Skeletal muscle satellite cell (primary cell): Measurements from ENCODE around the gene SFTPA1.
"Not testable (repeated sequence)": the region's sequence is repeated elsewhere in the genome, so short reads cannot be mapped to it uniquely, and the experiment has no call there.

Experiments used
- H3K27me3 ChIP-seq: 2 replicates; pipeline ENCODE4 v1.7.0; 2013; ENCODE audit warnings: low read length; ENCODE audit not compliant: control insufficient read depth, insufficient read depth
- H3K36me3 ChIP-seq: 2 replicates; pipeline ENCODE4 v1.7.0; 2013; ENCODE audit warnings: mild to moderate bottlenecking, control low read depth, low read length; ENCODE audit not compliant: insufficient read depth
- H3K4me1 ChIP-seq: 2 replicates; pipeline ENCODE4 v1.7.0; 2013; ENCODE audit warnings: low read length; ENCODE audit not compliant: control insufficient read depth, insufficient read depth
- H3K4me2 ChIP-seq: 2 replicates; pipeline ENCODE4 v1.7.0; 2013; ENCODE audit warnings: mild to moderate bottlenecking, low read length
- H3K4me3 ChIP-seq: 2 replicates; pipeline ENCODE4 v1.7.0; 2013; ENCODE audit warnings: low read length
- H3K9ac ChIP-seq: 2 replicates; pipeline ENCODE4 v1.7.0; 2013; ENCODE audit warnings: mild to moderate bottlenecking, low read depth, low read length, moderate library complexity
- H3K9me3 ChIP-seq: replicated peaks from 2 replicates; pipeline ENCODE4 v1.7.0; 2013; ENCODE audit warnings: mild to moderate bottlenecking, control low read depth, low read length

Gene SFTPA1

GRCh38 chr10:79586933-79587332, 23.8 kb upstream of the SFTPA1 start:
- H3K9me3 ChIP-seq: no peaks in the 10 kb centered on the region
- no peaks in the 10 kb centered on the region for H3K4me1 ChIP-seq
- no peak overlapping the region for H3K9ac ChIP-seq
- H3K4me2 ChIP-seq: no peak overlapping the region
- H3K27me3 ChIP-seq: peaks cover 22% of the 10 kb centered on the region
- no peaks in the 10 kb centered on the region for H3K36me3 ChIP-seq
- no peak overlapping the region for H3K4me3 ChIP-seq

DNA sequence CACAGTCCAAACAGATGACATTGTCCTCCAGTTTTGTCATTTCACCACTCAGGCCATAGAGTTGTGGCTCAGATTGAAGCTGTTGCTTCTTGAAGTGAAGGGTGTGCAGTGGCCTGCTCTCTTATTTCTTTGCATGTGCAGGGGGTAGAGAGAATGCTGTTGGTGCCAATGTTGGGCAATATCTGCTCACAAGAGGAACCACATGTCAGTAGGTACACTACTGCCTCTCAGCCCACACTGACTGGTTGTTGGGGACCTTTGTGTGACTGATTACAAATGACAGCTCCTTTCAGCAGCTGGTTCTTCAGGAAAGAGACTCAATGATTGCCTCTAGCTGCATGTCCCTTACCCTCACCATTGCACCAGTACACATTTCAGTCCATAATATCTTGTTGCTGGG, 21.9 kb upstream of the SFTPA1 start:
- no peak overlapping the region for H3K4me3 ChIP-seq
- H3K9ac ChIP-seq: no peak overlapping the region
- H3K36me3 ChIP-seq: no peaks in the 10 kb centered on the region
- no peak overlapping the region for H3K4me2 ChIP-seq
- H3K27me3 ChIP-seq: peaks cover 20% of the 10 kb centered on the region
- H3K9me3 ChIP-seq: no peaks in the 10 kb centered on the region
- no peaks in the 10 kb centered on the region for H3K4me1 ChIP-seq

GRCh38 chr10:79593377-79593776, 17.4 kb upstream of the SFTPA1 start:
- Histone ChIP-seq H3K4me2 (no peak overlapping the region), H3K4me1 (no peaks in the 10 kb centered on the region), H3K36me3 (no peaks in the 10 kb centered on the region), H3K4me3 (no peak overlapping the region), H3K9me3 (no peaks in the 10 kb centered on the region), H3K9ac (no peak overlapping the region), H3K27me3 (peaks cover 26% of the 10 kb centered on the region)

GRCh38 chr10:79594565-79594964, 16.2 kb upstream of the SFTPA1 start:
- not testable (repeated sequence) for H3K4me2 ChIP-seq, H3K9me3 ChIP-seq, H3K9ac ChIP-seq, H3K4me3 ChIP-seq, H3K36me3 ChIP-seq, H3K4me1 ChIP-seq
- peaks cover 22% of the 10 kb centered on the region for H3K27me3 ChIP-seq

DNA sequence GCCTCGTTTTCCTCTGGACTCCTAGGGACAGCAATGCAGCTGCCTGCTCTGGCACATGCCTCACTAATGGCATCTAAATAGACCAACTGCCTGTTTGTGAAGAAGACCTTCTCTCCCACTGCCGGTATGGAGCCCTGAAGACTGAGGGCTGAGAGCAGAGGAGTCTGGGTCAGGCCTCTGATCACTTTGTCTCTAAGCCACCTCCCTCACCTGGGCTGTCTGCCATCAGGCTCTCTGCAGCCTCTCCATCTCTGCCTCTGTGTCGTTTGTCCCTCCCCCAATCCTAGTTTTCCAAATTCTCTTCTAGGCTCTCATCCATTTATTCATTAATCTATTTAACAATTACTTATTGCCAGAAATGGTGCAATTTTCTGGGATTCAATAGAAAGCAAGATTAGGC, 15.2 kb upstream of the SFTPA1 start:
- Histone ChIP-seq H3K27me3 (peaks cover 22% of the 10 kb centered on the region), H3K9me3 (no peaks in the 10 kb centered on the region), H3K9ac (no peak overlapping the region), H3K36me3 (no peaks in the 10 kb centered on the region), H3K4me2 (no peak overlapping the region), H3K4me1 (no peaks in the 10 kb centered on the region), H3K4me3 (no peak overlapping the region)

DNA sequence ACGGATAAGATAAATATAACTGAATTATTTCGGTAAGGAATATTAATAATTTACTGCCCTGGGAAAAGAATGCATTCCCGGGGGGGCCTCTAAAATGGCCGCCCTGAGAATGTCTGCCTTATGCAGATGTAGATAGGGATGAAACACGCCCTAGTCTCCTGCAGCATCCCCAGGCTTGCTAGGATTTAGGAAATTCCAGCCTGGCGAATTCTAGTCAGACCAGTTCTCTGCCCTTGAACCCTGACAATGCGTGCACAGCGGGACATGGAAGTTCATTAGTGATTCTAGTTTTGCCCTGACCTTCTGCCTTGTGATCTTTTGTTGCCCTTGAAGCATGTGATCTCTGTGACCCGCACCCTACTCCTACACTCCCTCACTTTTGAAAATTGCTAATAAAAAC, 11.1 kb upstream of the SFTPA1 start:
- H3K9me3 ChIP-seq, H3K4me3 ChIP-seq: not testable (repeated sequence)

GRCh38 chr10:79601939-79602338, 8.8 kb upstream of the SFTPA1 start:
- no peak overlapping the region for H3K4me2 ChIP-seq
- no peak overlapping the region for H3K4me3 ChIP-seq
- H3K36me3 ChIP-seq: no peaks in the 10 kb centered on the region
- H3K27me3 ChIP-seq: peaks cover 37% of the 10 kb centered on the region
- H3K9me3 ChIP-seq: no peaks in the 10 kb centered on the region
- no peaks in the 10 kb centered on the region for H3K4me1 ChIP-seq
- H3K9ac ChIP-seq: no peak overlapping the region

More for the DNA sequence above, 11.1 kb upstream of the SFTPA1 start:
- H3K27me3 ChIP-seq: peaks cover 39% of the 10 kb centered on the region
- not testable (repeated sequence) for H3K36me3 ChIP-seq, H3K4me2 ChIP-seq, H3K4me1 ChIP-seq, H3K9ac ChIP-seq

DNA sequence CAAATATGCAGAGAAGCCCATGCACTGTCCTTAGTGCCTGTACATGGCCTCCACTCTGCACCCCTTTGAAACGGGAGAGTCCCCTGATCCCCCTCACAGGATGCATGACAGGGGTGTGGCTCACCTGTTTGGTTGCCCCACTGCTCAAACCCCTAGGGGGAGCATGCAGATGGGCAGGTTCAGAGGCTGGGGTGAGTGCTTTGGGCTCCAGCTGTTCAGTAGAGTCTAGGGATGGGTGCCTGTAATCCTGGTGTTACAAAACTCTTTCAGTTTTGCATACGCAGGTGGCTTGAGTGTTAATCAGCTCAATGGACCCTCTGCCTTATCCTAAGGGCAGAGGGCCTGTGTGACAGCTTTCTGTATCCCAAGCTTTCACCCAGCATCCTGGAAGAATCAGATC, 7.8 kb upstream of the SFTPA1 start:
- H3K4me1 ChIP-seq: no peaks in the 10 kb centered on the region

DNA sequence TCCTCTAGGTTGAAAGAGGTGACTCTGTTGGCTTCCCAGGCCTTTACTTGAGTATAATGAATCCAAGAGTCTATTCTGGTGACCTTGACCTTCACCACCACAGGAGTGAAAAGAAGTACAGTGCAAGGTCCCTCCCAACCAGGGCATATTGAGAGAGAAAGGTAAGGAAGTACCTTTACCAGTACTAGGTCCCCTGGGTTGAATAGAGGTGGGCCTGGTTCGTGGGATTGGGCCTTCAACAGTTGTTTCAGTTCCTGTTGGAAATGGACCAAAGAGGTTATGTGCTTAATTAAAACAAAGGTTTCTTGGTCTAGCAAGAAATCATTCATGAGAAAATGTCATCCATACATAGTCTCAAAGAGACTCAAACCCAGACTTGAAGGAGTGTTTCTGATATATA, 6.4 kb upstream of the SFTPA1 start:
- H3K9ac ChIP-seq: no peak overlapping the region
- no peaks in the 10 kb centered on the region for H3K9me3 ChIP-seq
- H3K36me3 ChIP-seq: no peaks in the 10 kb centered on the region
- peaks cover 27% of the 10 kb centered on the region for H3K27me3 ChIP-seq
- no peaks in the 10 kb centered on the region for H3K4me1 ChIP-seq
- no peak overlapping the region for H3K4me3 ChIP-seq
- no peak overlapping the region for H3K4me2 ChIP-seq

More for the DNA sequence above, 7.8 kb upstream of the SFTPA1 start:
- no peak overlapping the region for H3K9ac ChIP-seq
- H3K4me3 ChIP-seq: no peak overlapping the region
- H3K9me3 ChIP-seq: no peaks in the 10 kb centered on the region
- H3K27me3 ChIP-seq: peaks cover 36% of the 10 kb centered on the region
- no peak overlapping the region for H3K4me2 ChIP-seq
- no peaks in the 10 kb centered on the region for H3K36me3 ChIP-seq

DNA sequence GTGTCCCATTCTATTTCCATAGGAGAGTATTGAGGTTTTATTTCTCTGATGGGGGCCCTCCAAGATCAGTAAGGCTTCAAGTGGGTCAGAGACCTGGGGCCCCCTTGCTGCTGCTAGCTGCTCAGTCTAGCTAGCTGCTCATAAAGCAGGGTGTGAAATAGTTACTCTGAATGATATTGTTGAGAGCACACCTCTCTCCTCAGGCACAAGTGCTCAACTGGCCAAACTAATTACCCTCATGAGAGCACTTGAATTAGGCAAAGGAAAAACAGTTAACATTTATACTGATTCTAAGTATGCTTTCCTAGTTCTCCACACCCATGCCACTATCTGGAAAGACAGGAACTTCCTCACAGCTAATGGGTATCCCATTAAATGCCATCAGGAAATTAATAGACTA, 5.4 kb upstream of the SFTPA1 start:
- Histone ChIP-seq H3K4me3 (no peak overlapping the region), H3K4me2 (no peak overlapping the region), H3K36me3 (no peaks in the 10 kb centered on the region), H3K9me3 (no peaks in the 10 kb centered on the region), H3K4me1 (no peaks in the 10 kb centered on the region), H3K27me3 (peaks cover 27% of the 10 kb centered on the region), H3K9ac (no peak overlapping the region)

DNA sequence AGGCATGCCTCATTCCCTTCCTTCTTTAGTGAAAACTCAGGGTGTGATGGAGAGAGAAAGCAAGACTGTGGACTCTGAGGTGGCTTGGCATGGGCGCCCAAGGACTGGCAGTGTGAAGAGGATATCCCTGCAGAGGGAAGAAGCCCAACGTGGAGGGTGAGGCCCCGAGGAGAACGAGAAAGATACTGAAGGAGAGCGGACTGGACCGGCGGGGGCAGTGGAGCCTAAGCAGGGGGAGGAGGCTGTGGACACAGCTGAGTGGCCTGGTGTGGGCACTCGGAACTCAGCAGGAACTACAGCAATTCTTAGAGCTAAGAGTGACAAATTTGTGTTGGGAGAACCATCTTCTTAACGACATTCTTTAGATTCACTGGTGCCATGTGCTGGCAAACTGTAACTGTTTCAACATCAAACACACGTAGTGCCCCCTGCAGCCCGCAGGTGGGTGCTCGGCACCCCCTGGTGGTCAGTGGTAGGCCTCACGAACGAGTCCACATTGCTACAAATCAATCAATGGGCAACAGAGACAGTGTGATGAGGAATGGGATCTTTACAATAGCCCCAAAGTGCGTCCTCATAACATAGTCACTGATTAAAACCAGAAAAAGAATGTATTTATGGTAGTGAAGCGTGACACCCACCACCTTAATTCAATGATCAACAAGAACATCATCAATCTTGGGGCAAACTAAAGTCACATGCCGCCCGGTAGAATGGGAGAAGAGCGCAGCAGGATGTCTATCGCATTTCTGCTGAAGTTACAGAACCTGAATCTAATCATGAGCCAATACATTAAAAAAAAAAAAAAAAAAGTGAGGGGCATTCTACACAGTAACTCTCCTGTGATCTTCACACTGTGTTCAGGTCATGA, 2.0 kb upstream of the SFTPA1 start:
- Histone ChIP-seq H3K27me3 (peaks cover 10% of the 10 kb centered on the region), H3K4me3 (no peak overlapping the region), H3K9me3 (no peaks in the 10 kb centered on the region)

More for the DNA sequence above, 2.0 kb upstream of the SFTPA1 start:
- H3K36me3 ChIP-seq: no peaks in the 10 kb centered on the region
- no peaks in the 10 kb centered on the region for H3K4me1 ChIP-seq
- H3K9ac ChIP-seq: no peak overlapping the region
- H3K4me2 ChIP-seq: no peak overlapping the region
